Gastroesophageal sphincter (tissue), 3 donors: ENCODE data around the gene ACTA1.

Experiments
- CTCF ChIP-seq, 4 experiments: fragments of 200-600 bp in 2 of 4; fragments of 450-650 bp in 2 of 4; sonication (generic) in 1 of 4; IDR thresholded peaks; one replicate each; pipeline ENCODE4 v1.5.1; 2017 to 2019; ENCODE audit warnings: antibody characterized with exemption in 4 of 4, mild to moderate bottlenecking in 2 of 4, moderate library complexity in 2 of 4
- EP300 ChIP-seq: sonication (generic); formaldehyde crosslinking; IDR thresholded peaks from one replicate; pipeline ENCODE4 v1.6.1; 2017; ENCODE audit warnings: antibody characterized with exemption, mild to moderate bottlenecking
- POLR2A ChIP-seq, 2 donors: fragments of 450-650 bp; IDR thresholded peaks; one replicate each; pipeline ENCODE4 v1.6.1; 2017; ENCODE audit warnings: antibody characterized with exemption in 2 of 2, mild to moderate bottlenecking in 2 of 2, moderate library complexity in 1 of 2

GRCh38 chr1:229427572-229427971 lies 6.3 kb downstream of the ACTA1 start:
- TF ChIP-seq POLR2A (IDR thresholded peaks at IDR 0.05) (no peak), CTCF (IDR thresholded peaks at IDR 0.05) (no peak), EP300 (no peak)
